GM19397 (cell line): ENCODE data around the gene FBP1.

Experiments used
- ATAC-seq: cut with Tn5 transposase; IDR thresholded peaks from one replicate; pipeline ENCODE4 v1.9.1; 2021; ENCODE audit warnings: mild to moderate bottlenecking, moderate library complexity; ENCODE audit not compliant: unreplicated experiment

Gene FBP1

DNA sequence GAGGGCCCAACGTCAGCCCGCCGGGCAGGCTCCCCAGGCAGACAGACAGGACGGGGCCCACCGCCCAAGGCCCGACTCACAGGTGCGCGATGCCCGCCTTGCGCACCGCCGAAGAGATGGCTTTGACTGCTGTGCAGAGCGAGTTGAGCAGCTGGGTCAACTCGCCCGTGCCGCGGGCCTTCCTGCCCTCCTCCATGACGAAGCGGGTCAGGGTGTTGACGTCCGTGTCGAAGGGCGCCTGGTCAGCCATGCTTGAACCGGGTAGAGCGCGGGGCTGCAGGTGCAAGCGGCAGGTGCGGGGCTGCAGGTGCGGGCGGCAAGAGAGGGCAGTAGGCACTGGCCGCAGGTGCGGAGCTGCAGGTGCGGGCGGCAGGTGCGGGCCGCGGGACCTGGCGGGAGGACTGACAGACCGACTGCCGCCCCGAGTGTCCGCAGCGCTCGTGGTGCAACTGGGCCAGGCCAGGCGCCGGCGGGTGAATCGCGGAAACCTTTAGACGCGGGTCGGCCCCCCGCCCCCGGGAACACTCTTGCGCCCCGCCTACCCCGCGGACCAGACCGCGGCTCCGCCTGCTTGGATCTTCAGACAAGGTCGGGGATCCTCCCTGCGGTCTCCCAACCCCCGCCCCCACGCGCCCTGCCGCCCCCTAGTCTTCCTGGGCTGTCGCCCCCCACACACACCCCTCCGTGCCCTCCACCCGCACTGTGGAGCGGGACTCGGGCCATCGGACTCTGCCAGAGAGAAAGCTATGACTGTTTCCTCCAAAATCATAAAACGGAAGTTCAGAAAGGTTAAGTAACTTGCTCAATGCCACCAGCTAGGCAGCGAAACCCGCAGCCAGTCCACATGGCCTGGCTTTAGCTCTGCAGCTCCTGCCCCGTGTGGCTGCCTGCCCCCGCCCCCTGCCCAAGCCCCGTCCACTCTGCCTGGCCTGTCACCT is at the start of gene FBP1:
TSS of gene FBP1 (minus strand) at position 458 of the 938 bp plus-strand sequence. CDS start at position 250, 208 bp downstream.
- no peak for ATAC-seq

- no peak for ATAC-seq
Observed at GRCh38 chr9:94687451-94687850, 48.1 kb upstream of the FBP1 start.

DNA sequence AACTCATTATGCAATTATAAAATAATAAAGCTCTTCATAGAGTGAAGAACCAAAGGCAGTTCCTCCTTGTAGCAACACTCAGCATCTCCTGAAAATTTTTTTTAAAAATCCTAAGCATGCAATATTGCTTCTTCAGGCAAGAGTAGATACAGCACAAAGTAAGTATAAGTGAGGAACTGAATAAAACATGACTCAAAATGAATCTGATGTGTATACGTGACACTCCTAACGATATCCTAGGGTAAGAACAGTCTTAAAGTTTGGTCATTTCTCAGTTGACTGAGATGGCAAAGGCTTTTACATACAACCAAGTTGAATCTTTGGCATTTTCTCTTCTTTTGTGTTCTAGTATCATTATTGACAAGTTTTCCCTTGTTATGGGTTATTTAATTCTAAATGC is 46.0 kb upstream of the FBP1 start:
- ATAC-seq = no peak

DNA sequence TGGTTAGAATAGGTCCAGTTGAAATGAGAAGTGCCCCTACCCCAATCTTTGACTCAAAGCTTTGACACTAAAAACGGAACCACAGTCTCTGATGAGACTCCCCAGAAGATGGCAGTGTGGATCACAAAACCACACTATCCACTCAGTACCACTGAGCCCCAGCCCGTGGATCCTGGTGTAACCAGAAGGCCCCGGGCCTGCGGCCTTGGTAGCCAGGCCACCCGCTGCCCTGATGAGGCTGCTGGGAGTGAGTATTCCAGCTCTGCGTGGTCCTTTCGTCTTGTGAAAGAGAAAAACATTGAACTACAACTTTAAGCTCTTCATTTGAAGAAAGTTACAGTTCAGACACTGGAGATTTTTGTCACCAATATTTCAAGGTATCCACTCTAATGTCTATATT is 42.2 kb upstream of the FBP1 start:
- ATAC-seq = no peak

DNA sequence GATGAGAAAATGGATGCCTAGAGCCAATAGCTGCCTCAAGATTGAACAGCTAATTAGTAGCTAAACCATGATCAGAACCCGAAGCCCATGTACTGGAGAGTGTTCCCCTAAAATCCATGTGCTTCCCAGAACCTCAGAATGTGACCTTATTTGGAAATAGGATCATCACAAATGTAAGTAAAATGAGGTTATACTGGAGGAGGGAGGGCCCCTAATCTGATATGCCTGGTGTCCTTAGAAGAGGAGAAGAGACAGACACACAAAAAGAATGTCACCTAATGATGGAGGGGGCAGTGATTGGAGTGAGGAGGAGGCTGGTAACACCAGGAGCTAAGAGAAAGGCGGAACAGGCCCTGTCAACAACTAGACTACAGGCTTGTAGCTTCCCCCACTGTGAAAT is 41.3 kb upstream of the FBP1 start:
- ATAC-seq = no peak

- no peak for ATAC-seq
Observed at GRCh38 chr9:94680020-94680419, 40.7 kb upstream of the FBP1 start.

DNA sequence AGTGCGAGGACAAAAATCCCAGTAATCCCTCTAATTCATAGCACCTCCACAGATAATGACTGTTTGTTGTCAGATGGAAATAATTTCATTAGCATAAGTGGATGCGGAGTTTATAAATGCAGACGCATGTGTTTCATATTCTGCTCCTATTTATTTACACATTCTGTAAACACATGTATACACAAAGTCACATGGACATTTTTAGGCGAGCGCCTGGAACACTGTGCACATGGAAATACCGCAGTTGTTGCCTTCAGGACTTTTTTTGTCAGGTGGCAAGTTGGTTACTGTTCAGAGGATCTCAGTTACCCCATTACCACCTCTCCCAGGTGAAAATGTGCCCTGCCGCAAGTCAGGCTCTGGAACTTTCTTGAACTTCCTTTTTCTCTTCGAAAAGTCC is 40.3 kb upstream of the FBP1 start:
- ATAC-seq = no peak

GRCh38 chr9:94677929-94678328 is 38.6 kb upstream of the FBP1 start:
- no peak for ATAC-seq

DNA sequence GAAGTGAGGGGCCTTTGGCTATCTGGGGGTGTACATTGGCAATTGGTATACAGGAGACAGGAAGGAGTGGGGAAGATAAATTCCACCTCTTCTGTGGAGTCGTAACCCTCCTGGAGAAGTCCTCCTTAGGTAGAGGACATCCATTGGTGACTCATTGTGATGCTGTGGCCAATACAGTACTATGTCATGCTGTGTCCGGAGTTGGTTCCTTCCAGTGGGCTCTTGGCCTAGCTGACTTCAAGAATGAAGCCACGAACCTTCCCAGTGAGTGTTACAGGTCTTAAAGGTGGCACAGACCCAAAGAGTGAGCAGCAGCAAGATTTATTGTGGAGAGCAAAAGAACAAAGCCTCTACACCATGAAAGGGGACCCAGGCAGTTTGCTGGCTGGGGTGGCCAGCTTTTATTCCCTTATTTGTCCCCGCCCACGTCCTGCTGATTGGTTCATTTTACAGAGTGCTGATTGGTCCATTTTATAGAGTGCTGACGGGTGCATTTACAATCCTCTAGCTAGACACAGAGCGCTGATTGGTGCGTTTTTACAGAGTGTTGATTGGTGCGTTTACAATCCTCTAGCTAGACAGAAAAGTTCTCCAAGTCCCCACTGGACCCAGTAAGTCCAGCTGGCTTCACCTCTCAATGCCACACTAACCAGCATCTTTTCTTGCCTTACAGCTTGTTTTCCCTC is 37.3 kb upstream of the FBP1 start:
- ATAC-seq = no peak

DNA sequence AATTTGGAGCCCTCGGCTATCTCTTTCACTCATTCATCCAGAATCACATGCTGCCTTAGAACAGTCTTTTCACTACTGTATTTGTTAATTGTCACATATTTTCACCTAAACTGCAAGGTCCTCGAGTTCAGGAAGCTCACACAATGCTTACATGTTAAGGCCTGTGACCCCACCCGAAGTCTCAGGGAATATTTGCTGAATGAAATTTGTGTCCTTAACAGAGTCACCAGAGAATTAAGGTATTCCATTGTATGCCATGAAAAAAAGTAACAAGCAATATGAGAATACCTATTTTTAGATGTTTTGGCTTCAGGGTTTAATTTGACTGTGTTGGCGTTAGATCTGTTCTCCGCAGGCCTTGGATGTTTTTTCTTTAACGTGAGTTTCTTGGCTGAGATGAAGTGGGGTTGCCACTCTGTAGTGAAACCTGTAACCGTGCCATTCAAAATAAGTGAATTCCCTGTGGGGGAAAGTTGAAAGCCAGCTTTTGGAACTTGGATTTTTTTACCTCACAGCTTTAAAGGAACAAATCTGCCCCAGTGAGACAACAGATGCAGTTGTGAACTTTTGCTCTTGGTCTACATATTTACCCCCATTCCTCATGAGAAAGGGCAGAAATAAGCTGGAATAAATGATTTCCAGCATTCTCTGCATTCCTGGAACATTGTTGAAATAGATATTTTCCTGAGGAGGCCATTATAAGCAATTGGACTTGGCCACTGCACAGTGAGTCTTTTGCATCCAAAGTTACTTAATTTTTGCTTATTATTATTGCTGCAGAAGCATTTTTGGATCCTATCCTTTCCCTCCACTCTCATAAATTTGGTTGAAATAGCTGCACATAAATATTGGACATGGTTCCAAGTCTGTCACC is 35.9 kb upstream of the FBP1 start:
- no peak for ATAC-seq

DNA sequence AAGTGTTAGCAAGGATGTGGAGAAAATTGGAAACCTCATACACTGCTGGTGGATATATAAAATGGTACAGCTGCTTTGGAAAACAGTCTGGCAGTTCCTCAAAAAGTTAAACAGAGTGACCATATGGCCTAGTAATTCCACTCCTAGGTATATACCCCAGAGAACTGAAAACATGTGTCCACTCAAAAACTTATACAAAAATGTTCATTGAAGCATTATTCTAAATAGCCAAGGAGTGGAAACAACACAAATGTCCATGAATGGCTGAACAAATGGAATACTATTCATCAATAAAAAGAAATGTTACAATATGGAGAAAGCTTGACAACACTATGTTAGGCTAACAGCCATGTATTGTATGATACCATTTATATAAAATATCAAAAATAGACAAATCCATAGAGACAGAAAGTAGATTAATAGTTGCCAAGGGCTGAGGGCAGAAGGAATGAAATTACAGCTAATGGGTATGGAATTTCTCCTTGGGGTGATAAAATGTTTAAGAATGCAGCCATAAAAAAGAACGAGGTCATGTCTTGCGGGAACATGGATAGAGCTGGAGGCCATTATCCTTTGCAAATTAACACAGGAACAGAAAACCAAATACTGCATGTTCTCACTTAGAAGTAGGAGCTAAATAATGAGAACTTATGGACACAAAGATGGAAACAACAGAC is 33.6 kb upstream of the FBP1 start:
- ATAC-seq = no peak

- peak; percentile 73 for ATAC-seq
Observed at GRCh38 chr9:94668928-94669729, 29.8 kb upstream of the FBP1 start.

- no peak for ATAC-seq
Observed at GRCh38 chr9:94668418-94668927, 29.2 kb upstream of the FBP1 start.

DNA sequence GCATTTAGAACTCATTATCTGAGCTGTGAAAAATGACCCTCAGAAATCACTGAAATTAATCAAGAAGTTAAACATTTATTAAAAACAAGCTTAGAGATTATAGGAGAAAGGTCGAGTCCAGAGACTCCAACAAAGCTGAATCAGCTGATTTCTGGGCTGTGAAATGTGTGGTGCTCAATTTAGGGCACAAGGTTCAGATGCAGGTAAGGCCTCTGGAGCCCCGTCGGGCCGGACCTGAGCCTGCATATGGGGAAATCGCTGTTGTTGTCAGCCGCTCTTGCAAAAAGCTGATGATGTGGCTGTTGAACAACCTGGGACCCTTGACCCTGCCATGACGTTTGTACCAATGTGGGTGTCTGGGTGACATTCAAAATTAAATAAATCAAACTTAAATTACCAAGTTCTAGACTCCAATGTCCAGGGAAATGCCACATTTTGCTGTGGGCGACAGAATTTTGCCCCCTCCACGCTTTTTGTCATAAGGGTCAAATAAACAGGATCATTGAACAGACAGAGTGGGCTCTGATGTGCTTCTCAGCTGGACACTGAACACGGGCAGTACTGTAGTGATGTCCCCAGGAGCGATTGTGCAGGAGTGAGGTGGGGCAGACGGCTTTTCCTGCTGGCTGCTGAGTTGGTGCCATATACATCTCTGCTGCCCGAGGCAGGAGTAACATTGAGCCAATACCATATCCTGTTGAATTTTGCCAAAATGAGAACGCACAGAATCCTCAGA is 27.2 kb upstream of the FBP1 start:
- ATAC-seq = no peak

- ATAC-seq = no peak
Observed at GRCh38 chr9:94665613-94666012, 26.3 kb upstream of the FBP1 start.

DNA sequence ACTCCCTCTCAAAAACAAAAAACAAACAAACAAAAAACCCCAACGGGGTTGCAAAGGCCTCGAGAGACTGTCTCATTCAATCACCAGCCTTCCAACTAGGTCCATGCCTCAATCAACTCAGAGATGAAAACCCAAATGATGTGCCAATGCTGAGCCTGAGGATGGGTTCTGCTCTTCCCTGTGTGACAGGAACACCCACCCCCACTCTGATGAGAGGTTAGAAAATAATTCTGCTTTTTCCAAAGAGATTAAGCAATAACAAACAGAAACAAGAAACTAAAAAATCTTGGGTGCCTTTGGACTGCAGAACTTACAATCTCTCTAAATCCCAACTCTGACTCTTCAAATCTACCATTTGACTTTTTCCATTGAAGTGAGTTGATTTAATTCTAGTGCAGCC is 25.5 kb upstream of the FBP1 start:
- ATAC-seq = no peak

DNA sequence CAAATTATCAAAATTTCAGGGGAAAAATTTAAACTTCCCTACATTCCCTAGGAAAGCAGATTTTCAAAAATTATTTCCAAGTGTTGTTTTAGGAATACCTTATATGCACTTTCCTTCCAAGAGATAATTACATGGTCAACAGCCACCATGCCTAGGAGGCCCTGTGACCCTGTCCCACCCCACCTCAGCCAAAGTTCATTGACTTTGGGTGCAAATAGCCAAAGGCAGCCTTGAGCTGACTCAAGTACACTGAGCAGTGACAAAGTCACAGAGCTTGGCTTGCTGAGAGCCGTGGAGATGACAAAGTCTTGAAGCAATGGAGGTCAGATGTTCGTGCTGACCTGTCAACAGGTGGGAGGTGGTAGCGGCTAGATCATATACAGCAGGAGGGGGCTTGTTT is 24.3 kb upstream of the FBP1 start:
- no peak for ATAC-seq

DNA sequence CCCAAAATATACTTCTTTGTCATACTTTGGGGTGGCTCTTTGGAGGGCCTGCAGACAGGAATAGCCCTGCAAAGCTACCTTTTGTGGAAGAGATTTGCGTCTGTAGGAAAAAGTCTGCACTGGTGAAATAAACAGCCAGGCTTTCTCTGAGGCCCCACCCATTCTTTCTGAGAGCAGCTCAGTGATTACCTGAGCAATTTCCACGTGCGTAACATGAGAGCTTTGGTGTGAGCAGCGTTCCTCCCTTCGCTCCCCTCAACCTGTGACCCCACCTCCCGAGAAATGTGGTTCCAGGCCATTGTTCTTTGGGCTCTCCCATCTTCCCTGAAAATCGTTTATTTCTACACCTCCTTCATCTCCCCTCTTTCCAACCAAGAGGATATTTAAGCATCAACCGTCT is 23.8 kb upstream of the FBP1 start:
- ATAC-seq = no peak
